Embryonic facial prominence (tissue), 1 donor: ENCODE measurements around the gene EML5.
A peak's percentile ranks its signal among the peaks of the same experiment; 100 is the strongest.
"Not testable (repeated sequence)": the region's sequence is repeated elsewhere in the genome, so short reads cannot be mapped to it uniquely, and the experiment has no call there.

Experiments
- DNase-seq: peaks from one replicate; pipeline ENCODE4 v3.0.0-alpha.2; 2016; ENCODE audit errors: extremely low spot score

EML5 gene

DNA sequence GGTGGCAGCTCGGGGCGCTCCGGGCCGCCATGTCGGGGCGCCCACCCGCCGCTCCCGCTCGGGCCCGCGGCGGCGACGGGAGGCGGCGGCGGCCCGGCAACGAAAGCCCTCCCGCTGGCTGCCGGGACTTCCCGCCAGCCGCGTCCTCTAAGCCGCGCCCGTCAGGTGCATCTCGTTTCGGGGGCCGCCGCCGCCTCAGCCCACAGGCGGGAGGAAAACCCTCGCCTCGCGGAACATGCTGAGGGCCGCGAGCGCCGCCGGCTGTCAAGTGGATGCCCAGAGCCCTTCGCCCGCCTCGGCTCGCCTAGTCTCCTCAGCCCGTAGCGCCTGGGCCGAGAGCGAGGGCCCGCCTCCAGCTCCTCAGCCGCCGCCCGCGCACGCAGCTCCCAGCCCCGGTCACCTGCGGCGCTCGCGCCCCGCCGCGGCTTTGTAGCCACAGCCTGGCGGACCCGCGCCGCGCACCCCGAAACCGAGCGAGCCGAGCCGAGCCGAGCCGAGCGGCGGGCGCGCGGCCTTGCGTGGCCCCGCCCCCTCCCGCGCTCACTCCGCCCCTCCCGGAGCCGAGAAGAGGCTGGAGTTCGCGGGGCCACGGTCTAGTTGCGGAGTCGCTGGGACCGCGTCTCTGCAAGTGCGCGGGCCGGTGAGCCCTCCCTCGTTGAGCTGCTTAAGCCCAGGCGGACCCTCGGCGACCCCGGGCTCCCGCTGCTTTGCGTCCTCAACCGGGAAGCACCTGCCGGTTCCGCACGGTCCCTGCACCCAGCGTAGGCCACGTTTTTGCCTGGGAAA, at the start of gene EML5:
TSS of gene EML5 (minus strand) at position 481 of the 786 bp plus-strand sequence. CDS start at position 31, 450 bp downstream.
- DNase-seq = peak; percentile 25

DNA sequence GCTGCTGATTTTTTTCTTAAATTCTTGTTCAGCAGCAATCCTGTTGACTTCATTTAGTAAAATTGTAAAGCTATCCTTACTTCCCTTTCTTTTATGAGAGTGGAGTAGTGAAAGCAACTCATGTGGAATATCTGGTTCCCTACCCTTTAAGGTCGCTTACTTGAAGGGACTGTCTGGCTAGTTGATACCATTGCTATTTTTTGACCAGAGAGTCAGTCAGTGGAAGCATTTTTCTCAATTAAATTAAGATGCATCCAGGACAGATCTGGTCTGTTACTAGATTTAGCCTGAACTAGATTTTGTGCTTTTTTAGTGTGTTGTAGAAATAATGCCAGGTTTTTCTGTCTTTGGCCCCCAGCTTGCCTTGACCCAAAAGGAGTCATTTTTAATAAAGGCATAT, 49.7 kb upstream of the EML5 start:
- no peak for DNase-seq

DNA sequence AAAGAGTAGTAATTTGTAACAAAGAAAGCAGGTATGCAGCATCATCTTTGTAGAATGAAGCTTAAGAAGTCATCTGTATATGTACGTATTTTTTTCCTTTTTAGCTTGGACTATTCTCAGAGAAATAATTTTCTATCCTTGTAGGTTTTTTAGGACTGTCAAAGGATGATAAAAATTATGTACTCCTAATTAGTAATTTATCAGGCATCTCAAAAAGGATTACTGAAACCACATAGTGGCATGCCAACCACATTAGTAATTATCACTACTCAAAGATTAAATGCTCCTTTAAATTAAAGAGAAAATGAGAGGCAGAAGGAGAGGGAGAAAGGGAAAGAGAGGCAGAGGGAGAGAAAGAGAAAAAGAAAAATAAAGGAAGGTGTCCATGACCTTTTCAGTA, 49.0 kb upstream of the EML5 start:
- no peak for DNase-seq

DNA sequence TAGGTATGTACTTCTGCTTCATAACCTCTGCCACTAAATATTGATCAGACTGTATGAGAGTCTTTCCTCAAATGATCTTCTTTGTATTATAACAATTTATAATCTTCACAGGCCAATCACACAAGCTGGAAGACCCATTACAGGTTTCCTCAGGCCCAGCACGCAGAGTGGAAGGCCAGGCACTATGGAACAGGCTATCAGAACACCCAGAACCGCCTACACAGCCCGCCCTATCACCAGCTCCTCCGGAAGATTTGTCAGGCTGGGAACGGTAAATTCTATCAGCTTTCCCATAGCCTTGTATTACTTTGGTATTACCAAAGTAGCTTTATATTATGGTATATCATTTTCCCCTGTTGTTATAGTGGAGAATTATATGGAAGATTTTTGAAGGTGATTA, 48.2 kb upstream of the EML5 start:
- no peak for DNase-seq

DNA sequence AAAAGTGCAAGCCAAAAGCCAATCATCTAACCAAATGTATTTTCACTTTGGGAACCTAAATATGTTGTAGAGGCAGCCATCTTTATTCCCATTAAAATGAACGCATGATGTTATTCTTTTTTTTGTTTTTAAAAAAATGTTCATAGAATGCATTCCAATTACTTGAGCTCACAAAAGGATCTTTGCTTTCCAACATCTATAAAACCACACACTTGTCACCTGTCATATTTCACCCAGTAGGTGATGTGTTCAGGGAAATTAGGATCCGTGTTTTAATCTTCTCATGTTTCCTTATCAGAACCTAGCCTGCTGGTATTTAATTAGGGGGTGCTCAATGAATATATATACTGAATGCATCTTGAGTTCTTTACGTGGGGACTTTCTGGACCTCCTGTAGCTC, 45.3 kb upstream of the EML5 start:
- DNase-seq = no peak

DNA sequence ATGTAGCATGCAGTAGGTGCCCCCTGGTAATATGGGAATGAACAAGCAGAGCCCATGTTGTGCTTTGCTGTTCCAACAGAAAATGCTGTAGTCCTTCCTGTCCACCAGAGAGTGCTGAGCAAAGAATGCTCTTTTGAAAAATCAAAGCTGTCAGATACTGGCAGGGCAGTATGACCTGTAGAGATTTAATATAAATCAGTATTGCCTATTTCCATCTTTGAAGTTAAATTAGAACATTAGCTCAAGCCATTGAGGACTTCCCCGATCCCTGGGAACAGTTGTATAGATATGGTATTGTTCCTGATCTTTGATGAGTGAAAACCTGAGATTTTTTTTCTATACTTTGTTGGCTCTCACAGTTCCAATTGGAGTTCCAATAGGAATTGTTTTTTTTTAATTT, 44.7 kb upstream of the EML5 start:
- no peak for DNase-seq

DNA sequence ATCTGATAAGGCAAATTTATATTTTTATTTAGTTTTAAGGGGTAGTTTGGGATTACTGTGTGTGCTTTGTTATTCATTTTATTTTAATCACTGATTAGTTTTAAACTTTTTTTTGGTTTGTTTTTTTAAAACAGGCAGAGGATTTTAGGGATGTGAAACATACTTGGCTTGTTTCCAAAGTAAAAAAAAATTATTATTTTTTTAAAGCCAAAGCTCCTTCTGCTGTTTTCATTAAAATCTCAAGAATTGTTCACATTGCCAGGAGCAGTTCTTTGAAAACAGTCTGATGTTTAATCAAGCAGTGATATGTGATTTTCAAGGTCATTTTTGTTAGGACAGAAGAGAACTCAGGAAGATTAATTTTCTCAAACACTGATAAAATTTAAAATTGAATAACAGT, 42.9 kb upstream of the EML5 start:
- no peak for DNase-seq

DNA sequence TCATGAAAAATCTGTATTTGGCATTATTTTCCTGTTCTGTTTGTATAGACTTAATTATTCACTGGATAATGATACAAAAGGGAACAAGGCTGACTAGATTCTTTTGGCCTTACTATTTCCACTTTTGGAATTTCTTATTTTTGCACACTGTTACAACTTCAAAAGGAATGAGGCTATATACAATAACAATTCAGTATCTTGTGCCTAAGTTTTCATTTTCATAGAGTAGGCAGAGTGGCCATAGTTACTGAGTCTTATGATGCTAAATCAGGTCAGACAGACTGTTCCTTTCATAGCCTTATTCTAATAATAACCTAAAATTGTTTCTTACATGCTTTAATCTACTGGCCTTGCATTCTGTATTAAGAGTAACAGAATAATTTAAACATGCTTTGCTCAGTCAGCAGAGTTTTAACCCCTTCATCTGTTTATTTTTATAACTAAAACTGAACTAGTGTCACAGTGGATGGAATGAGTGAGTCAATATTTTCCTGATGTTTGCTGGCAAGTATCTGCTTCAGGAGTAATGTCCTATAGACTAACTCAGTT, 42.2 kb upstream of the EML5 start:
- no peak for DNase-seq

DNA sequence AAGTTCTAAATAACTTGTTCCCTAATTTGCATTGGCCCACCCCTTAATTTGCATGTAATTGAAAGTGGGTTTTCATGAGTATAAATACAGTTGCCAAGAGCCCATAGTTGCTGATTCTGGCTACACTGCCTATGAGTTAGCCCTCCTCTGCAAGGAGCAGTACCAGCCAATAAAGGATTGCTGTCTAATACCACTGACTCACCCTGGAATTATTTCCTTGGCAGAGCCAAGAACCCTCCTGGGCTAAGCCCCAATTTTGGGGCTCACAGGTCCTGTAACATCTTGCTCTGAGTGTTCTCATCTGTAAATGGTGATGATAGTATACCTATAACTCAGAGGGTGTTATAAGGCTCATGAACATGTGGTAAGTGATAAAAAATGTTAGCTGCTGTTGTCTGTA, 38.5 kb upstream of the EML5 start:
- no peak for DNase-seq

DNA sequence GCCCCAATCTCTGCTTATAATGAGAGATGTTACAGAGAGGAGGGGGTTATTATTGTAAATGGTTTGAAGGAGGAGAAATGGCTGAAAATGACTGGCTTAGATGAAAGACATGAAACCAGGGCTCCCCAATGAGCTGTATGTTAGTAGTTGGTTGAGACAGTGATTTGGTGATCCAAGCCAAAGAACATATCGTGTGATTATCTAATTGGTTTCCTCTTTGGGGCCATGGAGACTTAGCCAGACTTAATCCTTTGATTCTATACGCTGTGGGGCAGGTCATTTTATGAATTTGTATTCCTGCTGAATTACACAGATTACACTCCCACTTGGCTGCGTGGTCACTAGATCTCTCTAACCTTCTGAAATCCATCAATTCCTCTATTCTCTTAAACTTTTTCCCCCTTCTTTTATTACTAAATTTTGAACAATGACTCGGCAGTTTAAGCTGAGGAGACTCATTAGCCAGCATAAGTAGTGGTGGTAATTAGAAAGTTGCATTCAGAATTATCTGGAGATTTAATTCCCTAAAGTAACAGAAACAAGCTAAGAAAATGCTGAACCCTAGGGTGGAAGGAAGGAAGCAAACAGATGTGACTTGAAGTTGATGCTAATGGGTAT, 37.0 kb upstream of the EML5 start:
- DNase-seq = no peak

DNA sequence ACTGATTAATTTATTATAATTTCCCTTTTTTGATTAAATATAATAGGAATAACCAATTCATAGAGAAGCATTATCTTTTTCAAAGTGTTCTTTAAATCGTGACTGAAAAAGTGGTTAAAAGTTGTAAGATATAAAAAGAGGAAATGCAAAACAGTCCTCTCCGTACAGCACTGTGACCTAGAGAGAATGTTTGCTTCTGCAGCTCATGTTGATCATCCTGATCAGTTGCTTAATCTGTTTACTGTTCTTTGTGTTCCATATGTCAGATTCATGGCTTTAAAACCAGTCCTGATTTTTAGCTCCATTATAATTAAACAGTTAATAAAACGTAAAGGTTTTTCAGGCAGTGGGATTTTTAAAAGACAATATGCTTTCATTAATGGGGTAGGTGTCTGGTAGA, 36.4 kb upstream of the EML5 start:
- DNase-seq = no peak

DNA sequence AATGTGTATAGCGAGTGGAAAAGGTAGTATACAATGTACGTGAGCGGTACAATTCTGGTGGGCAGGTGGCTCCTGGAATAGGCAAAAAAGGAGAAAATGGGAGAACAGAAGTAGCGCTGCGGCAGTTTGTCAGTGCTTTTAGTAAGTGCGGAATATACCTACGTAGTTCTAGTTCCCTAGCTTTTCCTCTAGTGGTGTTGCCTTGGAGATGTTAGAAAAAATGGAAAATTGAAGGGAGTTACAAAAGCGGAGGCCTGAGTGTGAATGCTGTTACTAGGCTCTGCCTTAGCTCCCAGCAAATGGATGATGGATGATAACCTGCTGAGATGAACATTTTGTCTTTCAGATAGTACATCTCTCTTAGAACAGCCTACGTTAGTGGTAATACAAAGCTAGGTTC, 32.8 kb upstream of the EML5 start:
- no peak for DNase-seq

DNA sequence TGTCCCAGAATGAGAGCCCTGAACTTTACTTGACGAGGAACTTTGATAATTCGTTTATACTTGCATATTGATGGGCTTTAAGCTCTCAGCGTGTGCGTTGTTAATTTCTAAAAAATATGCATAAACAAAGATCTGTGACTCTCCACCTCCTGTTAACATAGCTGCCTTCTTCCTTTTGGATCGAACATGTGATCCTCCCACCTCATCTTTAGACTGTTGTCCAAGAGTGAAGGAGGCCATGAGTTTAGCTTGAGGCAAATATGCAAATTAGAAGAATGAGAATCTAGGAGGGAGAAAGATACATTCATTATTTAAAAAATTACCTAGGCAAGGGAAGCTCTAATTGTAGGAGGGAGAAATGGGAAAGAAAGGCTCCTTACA, 32.3 kb upstream of the EML5 start:
- DNase-seq = no peak

DNA sequence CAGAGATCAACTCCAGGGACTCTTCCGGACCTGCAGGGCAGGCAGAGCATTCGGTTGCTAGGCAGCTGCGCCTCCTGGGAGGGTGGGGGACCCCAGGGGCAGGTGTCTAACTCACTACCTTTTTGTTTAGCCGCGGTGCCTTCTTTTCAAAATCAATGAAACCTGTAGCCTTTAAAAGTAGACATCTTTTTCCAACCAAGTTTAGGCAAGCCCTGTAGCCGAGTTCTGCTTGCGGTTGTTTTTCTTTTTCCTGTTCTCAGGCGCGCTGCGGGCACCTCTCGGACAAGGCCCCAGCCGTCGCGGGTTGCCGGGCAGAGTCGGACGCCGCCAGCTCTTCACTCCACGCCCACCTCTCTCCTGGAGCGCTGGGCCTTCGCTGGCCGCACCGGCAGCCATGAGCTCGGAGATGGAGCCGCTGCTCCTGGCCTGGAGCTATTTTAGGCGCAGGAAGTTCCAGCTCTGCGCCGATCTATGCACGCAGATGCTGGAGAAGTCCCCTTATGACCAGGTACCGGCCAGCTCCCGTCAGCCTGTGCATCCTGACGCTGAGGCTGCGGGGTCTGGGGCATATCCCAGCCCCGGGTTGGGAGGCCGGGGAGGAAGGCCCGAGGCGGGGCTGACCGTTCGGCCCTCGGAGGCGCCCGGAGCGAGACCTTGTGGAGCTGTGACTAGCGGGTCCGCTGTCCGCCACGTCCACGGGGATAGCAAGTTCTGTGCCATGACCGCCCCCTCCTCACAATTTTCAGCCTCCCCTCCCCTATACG, 31.7 kb upstream of the EML5 start, which contains the start of gene TTC8:
TSS of gene TTC8 (plus strand) at position 338 of the 764 bp plus-strand sequence. CDS start at position 395, 57 bp downstream.
- DNase-seq = peak; percentile 80

DNA sequence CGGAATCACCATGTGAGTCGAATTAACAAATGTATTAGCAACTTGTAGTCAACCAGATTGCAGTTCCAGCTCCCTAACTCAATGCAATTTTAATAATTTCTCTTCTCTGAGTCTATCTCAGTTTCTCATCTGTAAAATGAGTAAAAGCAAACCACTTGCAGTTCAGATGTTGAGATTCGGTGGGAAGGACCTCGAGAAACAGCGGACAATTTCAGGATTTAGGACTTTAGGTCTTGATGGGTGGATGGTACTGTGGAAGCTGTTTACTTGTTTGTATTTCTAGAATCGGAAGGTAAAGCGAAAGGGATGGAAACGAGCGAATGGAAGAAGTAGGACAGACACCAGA, 31.2 kb upstream of the EML5 start:
- no peak for DNase-seq

DNA sequence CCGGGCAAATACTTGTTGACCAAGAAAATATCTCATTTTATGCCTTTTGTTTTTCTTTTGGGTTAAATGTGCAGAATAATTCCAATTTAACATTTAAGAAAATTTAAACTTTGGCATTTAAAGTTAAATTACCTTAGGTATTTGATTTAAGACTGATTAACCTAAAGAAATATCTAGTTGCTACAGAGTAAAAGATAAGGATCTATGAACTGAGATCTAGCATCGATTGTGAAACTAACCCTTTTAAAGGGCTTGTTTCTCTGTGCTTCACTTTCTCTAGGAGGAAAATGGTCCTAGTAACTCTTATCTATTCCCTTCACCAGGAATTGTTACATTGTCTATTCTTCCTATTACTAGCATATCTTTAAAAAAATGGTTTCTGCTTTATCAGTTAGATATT, 29.1 kb upstream of the EML5 start:
- DNase-seq = no peak

DNA sequence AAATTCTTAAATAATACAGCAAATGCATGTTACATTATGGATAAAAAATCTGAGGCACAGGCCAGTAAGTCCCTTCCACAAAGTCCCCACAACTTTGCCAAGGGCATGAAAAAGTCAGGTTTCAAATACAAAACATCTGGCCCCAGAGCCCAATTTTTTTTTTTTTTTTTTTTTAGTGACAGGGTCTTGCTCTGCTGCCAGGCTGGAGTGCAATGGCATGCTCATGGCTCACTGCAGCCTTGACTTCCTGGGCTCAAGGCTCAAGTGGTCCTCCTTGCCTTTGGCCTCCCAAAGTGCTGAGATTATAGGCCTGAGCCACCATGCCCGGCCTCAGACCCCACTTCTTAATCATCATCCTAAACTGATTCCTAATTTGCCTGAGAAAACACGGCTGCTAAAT, 28.6 kb upstream of the EML5 start:
- no peak for DNase-seq

DNA sequence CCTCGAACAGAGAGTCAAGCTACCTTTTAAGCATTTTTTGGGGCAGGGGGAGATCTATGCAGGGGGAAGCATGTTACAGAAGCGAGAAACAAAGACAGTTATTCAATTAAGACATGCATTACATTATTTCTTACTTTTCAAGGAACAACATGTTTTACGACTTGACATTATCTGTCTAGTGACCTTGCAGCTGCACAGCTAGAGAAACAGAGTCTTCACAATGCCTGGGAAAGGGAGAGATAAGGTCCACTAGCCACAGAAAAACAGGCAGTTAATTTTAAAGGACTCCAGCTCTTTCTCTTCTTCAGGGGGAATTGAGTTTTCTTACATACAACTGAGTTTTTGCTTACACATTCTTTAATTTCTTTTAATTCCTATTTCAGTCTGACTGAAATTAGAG, 26.9 kb upstream of the EML5 start:
- DNase-seq = not testable (repeated sequence)

DNA sequence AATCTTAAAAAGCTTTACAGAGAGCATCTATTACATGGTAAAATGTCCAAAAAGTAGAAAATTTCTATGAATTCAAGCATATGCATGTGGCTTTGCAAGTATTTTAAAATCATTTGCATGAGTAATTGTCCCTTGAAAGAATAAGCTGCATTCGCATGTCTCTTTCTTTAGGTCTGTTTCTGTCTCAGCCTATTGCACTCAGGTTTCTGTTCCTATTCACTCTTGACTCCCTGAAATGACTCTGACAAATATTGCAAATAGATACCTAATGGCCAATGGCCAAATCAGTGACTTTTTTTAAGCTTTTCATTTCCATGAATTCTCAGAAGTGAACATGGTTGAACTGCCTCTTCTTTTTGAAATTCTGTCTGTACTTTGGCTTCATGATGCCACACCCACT, 25.3 kb upstream of the EML5 start:
- no peak for DNase-seq

DNA sequence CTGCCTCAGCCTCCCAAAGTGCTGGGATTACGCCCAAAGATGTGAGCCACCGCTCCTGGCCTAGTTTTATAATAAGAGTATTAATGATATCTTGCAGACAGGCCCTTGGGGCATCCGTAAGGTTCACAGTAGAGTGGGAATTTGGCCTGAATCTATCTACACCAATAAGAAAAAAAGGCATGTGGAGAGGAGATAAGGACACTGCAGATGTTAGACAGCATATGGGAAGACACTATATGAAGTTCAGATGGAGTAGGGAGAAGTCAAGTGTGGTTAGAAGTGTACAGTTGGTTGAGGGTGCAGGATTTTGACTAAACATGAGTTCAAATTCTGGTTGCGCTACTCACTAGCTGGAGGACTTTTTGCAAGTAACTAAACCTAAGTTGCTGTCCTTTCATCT, 23.2 kb upstream of the EML5 start:
- no peak for DNase-seq

DNA sequence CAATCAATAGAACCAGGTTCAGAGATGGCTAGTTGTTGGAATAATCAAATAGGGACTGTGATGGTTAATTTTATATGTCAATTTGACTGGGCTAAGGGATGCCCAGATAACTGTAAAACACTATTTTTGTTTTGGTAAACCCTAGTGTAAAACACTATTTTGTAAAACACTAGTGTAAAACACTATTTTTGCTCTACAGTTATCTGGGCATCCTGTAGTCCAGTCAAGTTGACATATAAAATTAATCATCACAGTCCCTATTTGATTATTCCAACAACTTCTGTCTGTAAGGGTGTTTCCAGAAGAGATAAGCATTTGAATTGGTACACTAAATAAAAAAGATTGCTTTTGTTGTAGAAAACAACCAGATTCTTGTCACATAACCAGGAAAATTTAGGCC, 15.6 kb upstream of the EML5 start:
- no peak for DNase-seq

DNA sequence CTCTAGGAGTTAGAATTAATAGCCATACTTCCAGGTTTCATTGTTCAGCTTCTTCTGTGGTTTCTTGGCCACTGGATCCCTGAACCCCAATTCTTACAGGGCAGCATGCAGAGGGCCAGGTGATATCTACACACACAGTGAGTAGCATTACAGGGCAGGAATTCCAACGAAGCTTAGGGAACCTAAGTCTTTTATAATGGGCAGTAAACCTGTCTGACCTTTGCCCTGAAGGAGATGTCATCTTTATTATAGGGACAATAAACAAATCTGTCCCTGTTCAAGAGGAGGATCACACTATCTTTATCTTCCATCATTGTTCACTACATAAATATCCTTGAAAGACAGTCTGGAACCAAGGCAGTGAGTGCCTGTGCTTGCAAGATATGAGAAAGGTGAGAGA, 11.7 kb upstream of the EML5 start:
- no peak for DNase-seq

DNA sequence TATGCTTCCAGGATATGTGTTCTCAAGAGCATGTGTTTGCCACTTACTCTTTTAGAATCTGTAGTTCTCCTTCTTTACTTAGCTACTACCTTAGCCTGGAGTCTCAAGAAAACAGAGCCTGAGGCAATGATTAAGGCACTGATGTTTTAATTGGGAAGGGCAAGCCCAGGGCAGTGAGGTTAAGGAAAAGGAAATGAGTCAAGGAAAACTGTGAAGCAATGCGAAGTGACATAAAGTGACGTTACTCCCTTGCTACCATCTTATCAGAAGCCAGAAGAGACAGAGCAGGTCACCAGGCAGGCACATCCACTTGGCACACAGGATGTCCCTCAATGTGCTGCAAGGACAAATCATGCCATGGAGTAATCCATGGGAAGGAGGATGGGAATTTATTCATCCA, 11.3 kb upstream of the EML5 start:
- no peak for DNase-seq
